Fibroblast of lung (primary cell): ENCODE results near the gene SCAPER. TPM values are rescaled to one million over a fixed set of nuclear protein-coding genes. Genes with fewer than 3 reads are reported as not detected.

ENCODE experiments used
- DNase-seq, 2 donors: peaks; one replicate each; pipeline versions ENCODE4 v3.0.0 to v3.0.0-alpha.2; 2010; ENCODE audit warnings: low read depth in 2 of 2
- H2AFZ ChIP-seq: 2 replicates; pipeline ENCODE4 v1.5.1; 2012; ENCODE audit warnings: low read length, control low read depth, inconsistent platforms
- H3K27ac ChIP-seq: 2 replicates; pipeline ENCODE4 v1.5.1; 2011; ENCODE audit warnings: low read length, control low read depth; ENCODE audit not compliant: insufficient read depth
- H3K27me3 ChIP-seq: 2 replicates; pipeline ENCODE4 v1.5.1; 2011; ENCODE audit warnings: mild to moderate bottlenecking, low read length; ENCODE audit not compliant: control insufficient read depth, insufficient read depth
- H3K36me3 ChIP-seq: 2 replicates; pipeline ENCODE4 v1.5.1; 2011; ENCODE audit warnings: low read length; ENCODE audit not compliant: control insufficient read depth, insufficient read depth
- H3K4me1 ChIP-seq: 2 replicates; pipeline ENCODE4 v1.5.1; 2011; ENCODE audit warnings: low read length; ENCODE audit not compliant: control insufficient read depth, insufficient read depth; ENCODE audit errors: extremely low read depth
- H3K4me2 ChIP-seq: 2 replicates; pipeline ENCODE4 v1.5.1; 2011; ENCODE audit warnings: low read length, control low read depth; ENCODE audit not compliant: insufficient read depth; ENCODE audit errors: extremely low read depth
- H3K4me3 ChIP-seq, 4 experiments: fragments of 200-600 bp in 1 of 4; sonication (generic) in 1 of 4; replicated peaks in 1 of 4; 2 replicates each; pipeline ENCODE4 v1.5.1; 2011 to 2016; ENCODE audit warnings: low read length in 4 of 4, low read depth in 3 of 4, mild to moderate bottlenecking in 3 of 4, control low read depth in 2 of 4, inconsistent platforms in 1 of 4, mixed read lengths in 1 of 4; ENCODE audit not compliant: insufficient read depth in 1 of 4; ENCODE audit errors: control extremely low read depth in 1 of 4
- H3K79me2 ChIP-seq: 2 replicates; pipeline ENCODE4 v1.5.1; 2012; ENCODE audit warnings: mild to moderate bottlenecking, low read length, inconsistent platforms; ENCODE audit not compliant: control insufficient read depth, insufficient read depth
- H3K9ac ChIP-seq: 2 replicates; pipeline ENCODE4 v1.5.1; 2011; ENCODE audit warnings: mild to moderate bottlenecking, low read length, control low read depth; ENCODE audit not compliant: insufficient read depth
- H3K9me3 ChIP-seq: 2 replicates; pipeline ENCODE4 v1.5.1; 2012; ENCODE audit warnings: low read depth, low read length; ENCODE audit not compliant: control insufficient read depth, insufficient read depth
- H4K20me1 ChIP-seq: 2 replicates; pipeline ENCODE4 v1.5.1; 2011; ENCODE audit warnings: low read length; ENCODE audit not compliant: control insufficient read depth, insufficient read depth; ENCODE audit errors: extremely low read depth
- CTCF ChIP-seq, 2 donors: IDR thresholded peaks in 1 of 2; conservative IDR thresholded peaks in 1 of 2; 1 replicate in 1 of 2; 2 replicates in 1 of 2; pipeline ENCODE4 v1.5.1; 2011 to 2012; ENCODE audit warnings: low read length in 2 of 2, control low read depth in 1 of 2, inconsistent platforms in 1 of 2, low read depth in 1 of 2, mild to moderate bottlenecking in 1 of 2
- EZH2 ChIP-seq: IDR thresholded peaks from 2 replicates; pipeline ENCODE4 v1.5.1; 2012; ENCODE audit warnings: low read length, control low read depth, mild to moderate bottlenecking; ENCODE audit errors: missing control alignments
- polyA plus RNA-seq, 2 donors: library from polyadenylated mRNA; depleted of rRNA in 1 of 2; stranded (reverse) in 1 of 2; unstranded in 1 of 2; fragments of >200 nt; gene quantifications; 2 replicates each; pipeline ENCODE4 v1.2.1, GENCODE V29; 2011 to 2012; ENCODE audit warnings: missing spikeins in 1 of 2
- total RNA-seq: library from RNA; depleted of rRNA; stranded (reverse); fragments of >200 nt; gene quantifications from 2 replicates; pipeline ENCODE4 v1.2.1, GENCODE V29; 2014

SCAPER gene
- total and polyA plus RNA-seq, 2 donors (not counting 1 experiment from before 2014, with no cell fraction given): 2.3 to 9.1 TPM

GRCh38 chr15:76939715-76940114 is 34.6 kb upstream of the SCAPER start:
- no peak for TF ChIP-seq EZH2
- no peak for TF ChIP-seq CTCF (conservative IDR thresholded peaks at IDR 0.05 in 1 of 2, IDR thresholded peaks at IDR 0.05 in 1 of 2; ENCODE audit: low read depth in 1 of 2, low read length in 2 of 2)
- Histone ChIP-seq H3K9ac (no peak overlapping the region), H3K27ac (no peak overlapping the region), H3K4me3 (no peak overlapping the region), H4K20me1 (no peaks in the 10 kb centered on the region), H3K27me3 (no peaks in the 10 kb centered on the region), H3K36me3 (no peaks in the 10 kb centered on the region), H3K4me2 (no peak overlapping the region), H3K4me1 (no peaks in the 10 kb centered on the region), H3K79me2 (no peaks in the 10 kb centered on the region), H2AFZ (no peak overlapping the region), H3K9me3 (no peaks in the 10 kb centered on the region)
- peak in 1 of 2 donors; percentile 45 for DNase-seq

- TF ChIP-seq CTCF (conservative IDR thresholded peaks at IDR 0.05 in 1 of 2, IDR thresholded peaks at IDR 0.05 in 1 of 2; ENCODE audit: low read depth in 1 of 2, low read length in 2 of 2) (no peak), EZH2 (no peak)
- DNase-seq: no peak
- Histone ChIP-seq H3K9ac (no peak overlapping the region), H3K27me3 (no peaks in the 10 kb centered on the region), H3K4me3 (no peak overlapping the region), H3K4me1 (no peaks in the 10 kb centered on the region), H3K27ac (no peak overlapping the region), H2AFZ (no peak overlapping the region), H4K20me1 (no peaks in the 10 kb centered on the region), H3K79me2 (no peaks in the 10 kb centered on the region), H3K4me2 (no peak overlapping the region), H3K9me3 (no peaks in the 10 kb centered on the region), H3K36me3 (no peaks in the 10 kb centered on the region)
These were observed 33.6 kb upstream of the SCAPER start for GRCh38 chr15:76938752-76939151.

DNA sequence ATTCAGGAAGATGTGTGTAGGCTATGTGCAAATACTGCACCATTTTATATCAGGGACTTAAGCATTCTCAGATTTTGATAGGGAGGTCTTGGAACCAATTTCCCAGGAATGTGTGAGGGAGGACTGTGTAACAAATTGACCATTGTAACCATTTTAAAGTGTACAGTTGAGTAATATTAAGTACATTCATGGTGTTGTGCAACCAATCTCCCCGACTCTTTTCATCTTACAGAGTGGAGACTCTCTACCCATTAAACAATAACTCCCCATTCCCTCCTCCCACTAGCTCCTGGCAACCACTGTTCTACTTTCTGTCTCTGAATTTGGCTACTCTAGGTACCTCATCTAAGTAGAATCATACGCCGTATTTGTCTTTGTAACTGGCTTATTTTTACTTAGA is 31.5 kb upstream of the SCAPER start:
- Histone ChIP-seq H3K9me3 (no peaks in the 10 kb centered on the region), H2AFZ (no peak overlapping the region), H3K36me3 (no peaks in the 10 kb centered on the region), H3K27ac (no peak overlapping the region), H3K4me3 (no peak overlapping the region), H3K4me2 (no peak overlapping the region), H3K9ac (no peak overlapping the region), H3K4me1 (no peaks in the 10 kb centered on the region), H3K27me3 (no peaks in the 10 kb centered on the region), H3K79me2 (peaks cover 1% of the 10 kb centered on the region), H4K20me1 (no peaks in the 10 kb centered on the region)
- peak in 1 of 2 donors; percentile 11 for DNase-seq
- no peak for TF ChIP-seq EZH2
- no peak for TF ChIP-seq CTCF (conservative IDR thresholded peaks at IDR 0.05 in 1 of 2, IDR thresholded peaks at IDR 0.05 in 1 of 2; ENCODE audit: low read depth in 1 of 2, low read length in 2 of 2)
